Stomach smooth muscle (tissue), 2 donors: ENCODE results near the gene STOML1.

Experiments used
- H3K27ac ChIP-seq: one replicate; pipeline ENCODE4 v1.7.0; 2013; ENCODE audit warnings: mild to moderate bottlenecking, low read length, inconsistent platforms
- H3K27me3 ChIP-seq, 2 donors: one replicate each; pipeline ENCODE4 v1.7.0; 2013; ENCODE audit warnings: low read length in 2 of 2; ENCODE audit not compliant: insufficient read depth in 2 of 2, control insufficient read depth in 1 of 2
- H3K36me3 ChIP-seq, 2 donors: one replicate each; pipeline ENCODE4 v1.7.0; 2013; ENCODE audit warnings: low read length in 2 of 2; ENCODE audit not compliant: control insufficient read depth in 2 of 2, insufficient read depth in 2 of 2
- H3K4me1 ChIP-seq: one replicate; pipeline ENCODE4 v1.7.0; 2013; ENCODE audit warnings: low read length; ENCODE audit not compliant: control insufficient read depth, insufficient read depth
- H3K4me3 ChIP-seq, 2 donors: one replicate each; pipeline ENCODE4 v1.7.0; 2013; ENCODE audit warnings: low read length in 2 of 2
- H3K9ac ChIP-seq, 2 donors: one replicate each; pipeline ENCODE4 v1.7.0; 2013; ENCODE audit warnings: low read length in 2 of 2, mild to moderate bottlenecking in 1 of 2
- H3K9me3 ChIP-seq, 2 donors: one replicate each; pipeline ENCODE4 v1.7.0; 2013; ENCODE audit warnings: low read length in 2 of 2; ENCODE audit not compliant: control insufficient read depth in 2 of 2
- donor health status: healthy.
- donor health status: Pancreatic carcinoma.

The STOML1 gene

GRCh38 chr15:73959801-73960200 lies 32.3 kb downstream of the STOML1 start:
- Histone ChIP-seq H3K9ac (no peak overlapping the region), H3K4me3 (no peak overlapping the region), H3K27ac (no peak overlapping the region), H3K27me3 (no peaks in the 10 kb centered on the region), H3K4me1 (peaks cover 2% of the 10 kb centered on the region), H3K9me3 (no peaks in the 10 kb centered on the region), H3K36me3 (no peaks in the 10 kb centered on the region)

DNA sequence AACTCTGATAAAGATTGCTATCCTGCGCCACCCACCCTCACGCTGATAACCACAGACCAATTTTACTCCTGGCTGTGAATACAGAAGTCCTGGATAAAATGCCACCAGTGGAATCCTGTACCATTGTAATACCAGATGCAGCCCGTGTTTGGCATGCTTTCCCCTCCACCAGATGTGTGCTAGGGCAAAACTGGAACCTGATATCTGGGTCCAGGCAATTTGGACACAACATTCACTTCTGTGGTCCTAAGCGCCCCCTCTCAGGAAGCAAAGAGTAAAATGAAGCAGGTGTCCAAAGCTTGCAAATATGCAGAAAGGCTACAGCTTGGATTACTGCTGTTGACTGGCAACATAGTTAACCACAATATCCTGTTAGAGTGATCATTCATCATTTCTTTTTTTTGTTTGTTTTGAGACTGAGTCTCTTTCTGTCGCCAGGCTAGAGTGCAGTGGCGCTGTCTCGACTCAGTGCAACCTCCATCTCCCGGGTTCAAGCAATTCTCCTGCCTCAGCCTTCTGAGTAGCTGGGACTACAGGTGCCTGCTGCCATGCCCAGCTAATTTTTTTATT lies 33.0 kb downstream of the STOML1 start:
- H3K4me1 ChIP-seq, result peaks cover 3% of the 10 kb centered on the region
- no peaks in the 10 kb centered on the region for H3K36me3 ChIP-seq
- H3K4me3 ChIP-seq, result no peak overlapping the region
- H3K9ac ChIP-seq, result no peak overlapping the region
- no peaks in the 10 kb centered on the region for H3K9me3 ChIP-seq
- H3K27ac ChIP-seq, result no peak overlapping the region
- H3K27me3 ChIP-seq, result no peaks in the 10 kb centered on the region

DNA sequence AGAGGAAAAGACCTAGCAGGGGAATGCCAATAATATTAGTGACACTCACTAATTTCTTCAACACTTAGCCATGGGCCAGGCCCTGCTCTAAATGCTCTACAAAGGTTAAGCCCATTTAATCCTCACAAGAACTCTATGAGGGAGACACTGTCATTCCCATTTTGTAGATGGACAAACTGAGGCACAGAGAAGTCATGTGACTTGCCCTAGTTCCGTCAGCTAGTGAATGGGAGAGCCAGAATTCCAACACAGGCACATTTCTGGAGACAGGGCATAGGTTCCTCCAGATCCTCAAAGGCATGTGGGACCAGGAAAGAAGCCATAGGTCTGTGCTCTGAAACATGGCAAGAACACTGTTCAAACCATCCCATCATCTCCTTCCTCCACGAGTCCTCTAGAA lies 34.3 kb downstream of the STOML1 start:
- no peaks in the 10 kb centered on the region for H3K9me3 ChIP-seq
- no peak overlapping the region for H3K4me3 ChIP-seq
- no peak overlapping the region for H3K27ac ChIP-seq
- no peaks in the 10 kb centered on the region for H3K27me3 ChIP-seq
- H3K9ac ChIP-seq, result no peak overlapping the region
- peaks cover 14% of the 10 kb centered on the region for H3K4me1 ChIP-seq
- peaks cover 0 to under 1% of the 10 kb centered on the region in 2 donors for H3K36me3 ChIP-seq

DNA sequence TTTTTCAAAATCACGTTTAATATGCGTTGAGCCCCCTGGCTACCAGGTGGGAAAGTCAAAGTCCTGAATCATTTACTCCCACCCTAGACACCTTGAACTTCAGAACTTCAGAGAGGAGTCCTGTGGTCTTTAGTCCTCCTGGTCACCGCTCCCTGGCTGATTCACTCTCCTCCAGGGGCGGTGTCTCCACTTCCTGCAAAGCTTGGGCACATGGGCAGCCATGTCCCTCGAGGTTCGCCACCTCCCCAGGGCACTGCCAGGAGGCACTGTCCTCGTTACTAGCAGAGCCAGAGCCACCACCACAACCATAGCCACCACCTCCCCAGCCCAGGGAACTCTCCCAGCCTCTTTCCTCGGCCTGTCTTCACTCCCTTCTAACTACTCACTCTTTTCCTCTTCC lies 34.8 kb downstream of the STOML1 start:
- no peak overlapping the region for H3K27ac ChIP-seq
- H3K4me3 ChIP-seq, result no peak overlapping the region
- H3K9me3 ChIP-seq, result no peaks in the 10 kb centered on the region
- H3K27me3 ChIP-seq, result no peaks in the 10 kb centered on the region
- peaks cover 19% of the 10 kb centered on the region for H3K4me1 ChIP-seq
- H3K36me3 ChIP-seq, result peaks cover 0 to 2% of the 10 kb centered on the region in 2 donors
- H3K9ac ChIP-seq, result no peak overlapping the region

- H3K9me3 ChIP-seq, result no peaks in the 10 kb centered on the region
- H3K4me1 ChIP-seq, result peaks cover 24% of the 10 kb centered on the region
- no peak overlapping the region for H3K9ac ChIP-seq
- no peak overlapping the region for H3K27ac ChIP-seq
- no peak overlapping the region for H3K4me3 ChIP-seq
- H3K27me3 ChIP-seq, result no peaks in the 10 kb centered on the region
- H3K36me3 ChIP-seq, result peaks cover 0 to 2% of the 10 kb centered on the region in 2 donors
Observed at GRCh38 chr15:73956743-73957135, 35.4 kb downstream of the STOML1 start.

DNA sequence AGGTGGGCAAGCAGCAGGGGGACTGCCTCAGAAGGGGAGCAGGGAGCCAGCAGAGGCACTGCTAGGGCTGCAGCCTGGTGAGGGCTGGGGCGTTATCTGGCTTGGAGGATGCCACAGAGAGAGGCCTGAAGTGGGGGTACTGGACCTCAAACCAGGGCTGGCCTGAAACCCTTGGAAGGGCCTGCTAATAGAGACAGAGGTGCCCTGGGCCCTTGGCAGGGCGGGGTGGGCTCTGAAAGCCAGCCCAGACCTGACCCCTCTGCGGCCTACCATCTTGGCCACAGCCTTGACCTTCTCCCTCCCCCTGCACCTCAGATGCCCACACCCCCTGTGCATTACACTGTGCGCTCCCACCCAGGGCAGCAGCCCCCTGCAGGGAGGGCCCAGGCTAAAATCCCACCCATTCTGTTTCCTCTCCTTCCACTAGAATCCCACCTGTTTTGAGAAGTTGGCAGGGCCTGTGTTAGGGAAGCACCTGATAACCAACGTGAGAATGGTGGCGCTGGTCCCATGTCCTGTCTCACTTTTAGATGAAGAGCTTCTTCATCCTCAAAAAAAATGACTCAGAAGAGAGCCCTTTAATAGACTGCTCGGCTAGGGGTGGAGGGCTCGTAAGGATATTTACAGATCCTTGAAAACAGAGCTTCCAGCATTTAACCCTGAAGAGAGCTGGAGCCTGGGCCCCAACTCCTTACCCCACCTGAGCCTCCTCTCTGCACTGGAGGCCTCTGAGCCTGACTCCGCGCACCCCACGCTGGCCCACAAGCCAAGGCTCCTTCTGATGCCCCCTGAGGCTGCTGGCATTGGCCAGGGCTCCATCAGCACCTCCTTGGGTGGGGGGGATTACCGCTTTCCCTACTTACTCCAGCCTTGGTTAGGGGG lies 36.0 kb downstream of the STOML1 start:
- Histone ChIP-seq H3K27me3 (no peaks in the 10 kb centered on the region), H3K36me3 (peaks cover 0 to 2% of the 10 kb centered on the region in 2 donors), H3K4me3 (no peak overlapping the region), H3K9me3 (no peaks in the 10 kb centered on the region), H3K4me1 (peaks cover 30% of the 10 kb centered on the region), H3K9ac (no peak overlapping the region), H3K27ac (no peak overlapping the region)

DNA sequence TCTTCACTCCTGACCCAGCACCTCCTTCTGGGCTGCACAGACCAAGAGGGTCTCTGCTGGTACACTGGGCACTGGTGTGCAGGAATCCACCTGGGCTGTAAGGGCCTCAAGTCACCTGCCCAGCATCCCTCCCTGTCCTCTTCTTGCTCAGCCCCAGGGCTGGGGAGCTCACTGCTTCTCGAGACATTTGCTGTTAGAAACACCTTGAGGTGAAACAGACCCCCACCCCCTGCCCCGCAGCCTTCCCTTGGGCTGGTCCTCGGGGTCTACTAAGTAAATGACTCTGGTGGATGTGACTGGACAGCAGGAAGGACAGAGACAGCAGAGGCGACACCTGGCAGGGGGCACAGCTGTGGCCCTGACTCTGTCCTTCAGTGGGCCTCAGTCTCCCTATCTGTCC lies 36.8 kb downstream of the STOML1 start:
- H3K9ac ChIP-seq, result no peak overlapping the region
- no peak overlapping the region for H3K4me3 ChIP-seq
- H3K4me1 ChIP-seq, result peaks cover 38% of the 10 kb centered on the region
- no peaks in the 10 kb centered on the region for H3K27me3 ChIP-seq
- peaks cover 0 to 2% of the 10 kb centered on the region in 2 donors for H3K36me3 ChIP-seq
- no peak overlapping the region for H3K27ac ChIP-seq
- H3K9me3 ChIP-seq, result no peaks in the 10 kb centered on the region

GRCh38 chr15:73954188-73955145 lies 37.6 kb downstream of the STOML1 start:
- Histone ChIP-seq H3K4me3 (no peak overlapping the region), H3K4me1 (peaks cover 39% of the 10 kb centered on the region), H3K36me3 (peaks cover 5 to 7% of the 10 kb centered on the region in 2 donors)

GRCh38 chr15:73952913-73953750 lies 39.0 kb downstream of the STOML1 start:
- H3K9me3 ChIP-seq, result no peaks in the 10 kb centered on the region
- peak overlapping the region; percentile 98 for H3K27ac ChIP-seq
- H3K27me3 ChIP-seq, result no peaks in the 10 kb centered on the region
- H3K36me3 ChIP-seq, result peaks cover 17% of the 10 kb centered on the region in 2 donors
- H3K4me1 ChIP-seq, result peaks cover 39% of the 10 kb centered on the region
- no peak overlapping the region for H3K4me3 ChIP-seq
- H3K9ac ChIP-seq, result peak overlapping the region in 1 of 2 donors; percentile 47

More at GRCh38 chr15:73954188-73955145, 37.6 kb downstream of the STOML1 start:
- Histone ChIP-seq H3K27ac (no peak overlapping the region), H3K9ac (peak overlapping the region in 1 of 2 donors; percentile 21), H3K27me3 (no peaks in the 10 kb centered on the region), H3K9me3 (no peaks in the 10 kb centered on the region)
